H1 (cell line): ENCODE results near the gene SHISAL2B. TPM values are rescaled to one million over a fixed set of nuclear protein-coding genes. Genes with fewer than 3 reads are reported as not detected.

Experiments
- EGR1 ChIP-seq: IDR thresholded peaks from 2 replicates; pipeline ENCODE4 v1.6.1; 2011; ENCODE audit warnings: low read depth, low read length, borderline replicate concordance
- polyA plus RNA-seq, 7 experiments: library from polyadenylated mRNA; depleted of rRNA in 3 of 7; stranded (reverse) in 5 of 7; unstranded in 2 of 7; fragments of >200 nt in 5 of 7; fragments of 200-250 nt in 2 of 7; gene quantifications; 1 replicate in 5 of 7; 2 replicates in 1 of 7; 4 replicates in 1 of 7; pipeline versions ENCODE4 v1.2.1 to v1.2.3, GENCODE V29; 2011 to 2013; ENCODE audit warnings: missing spikeins in 2 of 7, mixed read lengths in 2 of 7
- total RNA-seq: library from RNA; stranded (reverse); fragmentation: NEBNext Ultra II Directional; extraction: Animal tissue kit (Norgen Biotek cat#: 25700); gene quantifications from 2 replicates; pipeline ENCODE4 v1.2.1, GENCODE V29; 2021
- TF ChIP-seq, protein P1 (sequence below): fragments of 300-600 bp; sonication (generic); IDR thresholded peaks from 2 replicates; pipeline ENCODE4 v1.7.1; 2012; ENCODE audit warnings: low read length, moderate library complexity, mild to moderate bottlenecking, inconsistent platforms; ENCODE audit not compliant: insufficient replicate concordance

The SHISAL2B gene
- total and polyA plus RNA-seq, 2 of the 8 experiments (the other 6 are each of a cell fraction or from before 2014, with no cell fraction given): 10.6 to 14.2 TPM

- TF ChIP-seq, protein P1, sequence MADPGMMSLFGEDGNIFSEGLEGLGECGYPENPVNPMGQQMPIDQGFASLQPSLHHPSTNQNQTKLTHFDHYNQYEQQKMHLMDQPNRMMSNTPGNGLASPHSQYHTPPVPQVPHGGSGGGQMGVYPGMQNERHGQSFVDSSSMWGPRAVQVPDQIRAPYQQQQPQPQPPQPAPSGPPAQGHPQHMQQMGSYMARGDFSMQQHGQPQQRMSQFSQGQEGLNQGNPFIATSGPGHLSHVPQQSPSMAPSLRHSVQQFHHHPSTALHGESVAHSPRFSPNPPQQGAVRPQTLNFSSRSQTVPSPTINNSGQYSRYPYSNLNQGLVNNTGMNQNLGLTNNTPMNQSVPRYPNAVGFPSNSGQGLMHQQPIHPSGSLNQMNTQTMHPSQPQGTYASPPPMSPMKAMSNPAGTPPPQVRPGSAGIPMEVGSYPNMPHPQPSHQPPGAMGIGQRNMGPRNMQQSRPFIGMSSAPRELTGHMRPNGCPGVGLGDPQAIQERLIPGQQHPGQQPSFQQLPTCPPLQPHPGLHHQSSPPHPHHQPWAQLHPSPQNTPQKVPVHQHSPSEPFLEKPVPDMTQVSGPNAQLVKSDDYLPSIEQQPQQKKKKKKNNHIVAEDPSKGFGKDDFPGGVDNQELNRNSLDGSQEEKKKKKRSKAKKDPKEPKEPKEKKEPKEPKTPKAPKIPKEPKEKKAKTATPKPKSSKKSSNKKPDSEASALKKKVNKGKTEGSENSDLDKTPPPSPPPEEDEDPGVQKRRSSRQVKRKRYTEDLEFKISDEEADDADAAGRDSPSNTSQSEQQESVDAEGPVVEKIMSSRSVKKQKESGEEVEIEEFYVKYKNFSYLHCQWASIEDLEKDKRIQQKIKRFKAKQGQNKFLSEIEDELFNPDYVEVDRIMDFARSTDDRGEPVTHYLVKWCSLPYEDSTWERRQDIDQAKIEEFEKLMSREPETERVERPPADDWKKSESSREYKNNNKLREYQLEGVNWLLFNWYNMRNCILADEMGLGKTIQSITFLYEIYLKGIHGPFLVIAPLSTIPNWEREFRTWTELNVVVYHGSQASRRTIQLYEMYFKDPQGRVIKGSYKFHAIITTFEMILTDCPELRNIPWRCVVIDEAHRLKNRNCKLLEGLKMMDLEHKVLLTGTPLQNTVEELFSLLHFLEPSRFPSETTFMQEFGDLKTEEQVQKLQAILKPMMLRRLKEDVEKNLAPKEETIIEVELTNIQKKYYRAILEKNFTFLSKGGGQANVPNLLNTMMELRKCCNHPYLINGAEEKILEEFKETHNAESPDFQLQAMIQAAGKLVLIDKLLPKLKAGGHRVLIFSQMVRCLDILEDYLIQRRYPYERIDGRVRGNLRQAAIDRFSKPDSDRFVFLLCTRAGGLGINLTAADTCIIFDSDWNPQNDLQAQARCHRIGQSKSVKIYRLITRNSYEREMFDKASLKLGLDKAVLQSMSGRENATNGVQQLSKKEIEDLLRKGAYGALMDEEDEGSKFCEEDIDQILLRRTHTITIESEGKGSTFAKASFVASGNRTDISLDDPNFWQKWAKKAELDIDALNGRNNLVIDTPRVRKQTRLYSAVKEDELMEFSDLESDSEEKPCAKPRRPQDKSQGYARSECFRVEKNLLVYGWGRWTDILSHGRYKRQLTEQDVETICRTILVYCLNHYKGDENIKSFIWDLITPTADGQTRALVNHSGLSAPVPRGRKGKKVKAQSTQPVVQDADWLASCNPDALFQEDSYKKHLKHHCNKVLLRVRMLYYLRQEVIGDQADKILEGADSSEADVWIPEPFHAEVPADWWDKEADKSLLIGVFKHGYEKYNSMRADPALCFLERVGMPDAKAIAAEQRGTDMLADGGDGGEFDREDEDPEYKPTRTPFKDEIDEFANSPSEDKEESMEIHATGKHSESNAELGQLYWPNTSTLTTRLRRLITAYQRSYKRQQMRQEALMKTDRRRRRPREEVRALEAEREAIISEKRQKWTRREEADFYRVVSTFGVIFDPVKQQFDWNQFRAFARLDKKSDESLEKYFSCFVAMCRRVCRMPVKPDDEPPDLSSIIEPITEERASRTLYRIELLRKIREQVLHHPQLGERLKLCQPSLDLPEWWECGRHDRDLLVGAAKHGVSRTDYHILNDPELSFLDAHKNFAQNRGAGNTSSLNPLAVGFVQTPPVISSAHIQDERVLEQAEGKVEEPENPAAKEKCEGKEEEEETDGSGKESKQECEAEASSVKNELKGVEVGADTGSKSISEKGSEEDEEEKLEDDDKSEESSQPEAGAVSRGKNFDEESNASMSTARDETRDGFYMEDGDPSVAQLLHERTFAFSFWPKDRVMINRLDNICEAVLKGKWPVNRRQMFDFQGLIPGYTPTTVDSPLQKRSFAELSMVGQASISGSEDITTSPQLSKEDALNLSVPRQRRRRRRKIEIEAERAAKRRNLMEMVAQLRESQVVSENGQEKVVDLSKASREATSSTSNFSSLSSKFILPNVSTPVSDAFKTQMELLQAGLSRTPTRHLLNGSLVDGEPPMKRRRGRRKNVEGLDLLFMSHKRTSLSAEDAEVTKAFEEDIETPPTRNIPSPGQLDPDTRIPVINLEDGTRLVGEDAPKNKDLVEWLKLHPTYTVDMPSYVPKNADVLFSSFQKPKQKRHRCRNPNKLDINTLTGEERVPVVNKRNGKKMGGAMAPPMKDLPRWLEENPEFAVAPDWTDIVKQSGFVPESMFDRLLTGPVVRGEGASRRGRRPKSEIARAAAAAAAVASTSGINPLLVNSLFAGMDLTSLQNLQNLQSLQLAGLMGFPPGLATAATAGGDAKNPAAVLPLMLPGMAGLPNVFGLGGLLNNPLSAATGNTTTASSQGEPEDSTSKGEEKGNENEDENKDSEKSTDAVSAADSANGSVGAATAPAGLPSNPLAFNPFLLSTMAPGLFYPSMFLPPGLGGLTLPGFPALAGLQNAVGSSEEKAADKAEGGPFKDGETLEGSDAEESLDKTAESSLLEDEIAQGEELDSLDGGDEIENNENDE: no peak
- no peak for TF ChIP-seq EGR1
Observed at GRCh38 chr5:64659289-64659688, 31.0 kb upstream of the SHISAL2B start (continued).
